ENCODE measurements around the gene RIOK3.
"Not testable (repeated sequence)": the region's sequence is repeated elsewhere in the genome, so short reads cannot be mapped to it uniquely, and the experiment has no call there.

The RIOK3 gene

DNA sequence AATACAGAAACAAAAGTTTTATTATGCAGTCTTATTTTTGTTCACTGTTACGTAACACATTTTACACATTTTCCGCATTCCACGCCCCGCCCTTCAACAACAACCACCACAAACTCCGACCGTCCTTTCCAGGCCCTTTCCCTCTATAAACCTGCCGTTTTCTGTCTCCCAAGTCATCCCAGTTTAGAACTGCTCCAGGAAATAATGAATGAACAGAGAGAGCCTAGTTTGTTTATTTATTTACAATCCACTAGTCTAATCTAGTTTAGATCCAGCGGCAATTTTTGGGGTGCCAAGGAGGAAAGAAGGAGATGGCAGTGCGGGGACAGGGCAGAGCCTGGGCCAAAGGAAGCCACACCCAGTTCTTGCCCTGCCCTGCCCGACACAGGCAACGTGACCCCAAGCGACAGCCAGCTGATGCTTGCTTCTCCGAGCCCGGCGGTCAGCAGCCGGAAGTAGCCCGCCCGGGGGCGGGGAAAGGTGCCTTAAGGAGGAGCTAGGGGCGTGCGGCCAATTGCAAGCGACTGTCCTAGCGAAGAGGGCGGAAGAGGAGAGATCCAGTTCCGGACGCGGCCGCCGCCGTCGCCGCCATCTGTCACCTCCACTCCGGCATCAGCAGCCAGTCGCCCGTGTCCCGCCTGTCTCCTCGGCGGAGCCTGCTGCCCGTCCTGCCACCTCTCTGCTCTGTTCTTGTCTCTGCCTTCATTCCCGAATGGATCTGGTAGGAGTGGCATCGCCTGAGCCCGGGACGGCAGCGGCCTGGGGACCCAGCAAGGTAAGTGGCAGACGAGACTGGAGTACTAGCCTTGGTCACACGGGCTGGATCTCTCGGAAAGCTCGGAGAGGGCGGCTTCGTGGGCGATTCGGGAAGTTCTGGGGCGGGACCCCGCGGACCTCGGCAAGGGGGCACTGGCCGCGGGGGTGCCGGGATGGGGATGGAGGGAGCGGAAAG, at the start of gene RIOK3:
Gene RIOK3 (plus strand): TSS at position 560 of the 952 bp plus-strand sequence. CDS start 153 bp downstream, at position 713.
- DNase-seq = peak; percentile 91 to 92

GRCh38 chr18:23403310-23403709, 49.8 kb upstream of the RIOK3 start:
- no peak for DNase-seq

DNA sequence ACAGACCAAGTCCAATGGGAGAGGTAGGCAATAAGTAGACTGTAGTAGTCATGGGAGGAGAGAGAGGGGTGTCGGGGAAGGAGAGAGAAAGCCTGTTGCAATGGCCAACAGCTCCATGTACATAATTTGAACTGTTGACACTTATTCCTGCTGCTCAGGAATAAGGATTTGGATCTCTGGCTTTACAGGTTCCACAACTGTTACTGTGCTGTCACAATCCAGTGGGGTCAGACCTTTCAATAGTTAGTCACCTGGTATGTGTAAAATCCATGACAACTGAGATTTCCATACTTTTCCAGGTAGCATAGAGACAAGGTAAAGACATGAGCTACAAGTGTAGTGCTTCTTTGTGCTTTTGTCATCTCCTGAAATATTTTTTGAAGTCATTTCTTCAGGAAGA, 47.5 kb upstream of the RIOK3 start:
- no peak for DNase-seq

GRCh38 chr18:23406271-23406787, 46.8 kb upstream of the RIOK3 start:
- DNase-seq = no peak

- no peak for DNase-seq
These were observed 40.6 kb upstream of the RIOK3 start for GRCh38 chr18:23412351-23412964.

DNA sequence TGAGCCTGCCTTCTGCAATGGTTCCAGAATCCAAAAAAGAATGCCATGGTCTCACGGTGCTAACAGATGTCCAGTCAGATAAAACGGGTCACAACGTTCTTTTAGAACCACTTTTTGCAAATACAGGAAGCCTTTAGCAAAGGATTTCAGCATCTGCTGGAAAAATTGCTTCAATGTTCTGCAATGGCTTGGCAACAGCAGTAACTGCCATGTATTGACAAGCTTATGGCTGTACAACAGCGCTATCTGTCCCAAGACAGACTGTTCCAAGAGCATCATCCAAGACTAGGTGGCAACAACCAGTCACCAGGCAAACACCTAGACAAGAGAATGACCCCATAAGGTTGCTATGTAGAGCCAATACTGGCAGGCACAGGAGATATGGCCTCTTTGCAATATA, 37.6 kb upstream of the RIOK3 start:
- DNase-seq = no peak

- no peak for DNase-seq
These were observed 36.8 kb upstream of the RIOK3 start for GRCh38 chr18:23416298-23416697.

DNA sequence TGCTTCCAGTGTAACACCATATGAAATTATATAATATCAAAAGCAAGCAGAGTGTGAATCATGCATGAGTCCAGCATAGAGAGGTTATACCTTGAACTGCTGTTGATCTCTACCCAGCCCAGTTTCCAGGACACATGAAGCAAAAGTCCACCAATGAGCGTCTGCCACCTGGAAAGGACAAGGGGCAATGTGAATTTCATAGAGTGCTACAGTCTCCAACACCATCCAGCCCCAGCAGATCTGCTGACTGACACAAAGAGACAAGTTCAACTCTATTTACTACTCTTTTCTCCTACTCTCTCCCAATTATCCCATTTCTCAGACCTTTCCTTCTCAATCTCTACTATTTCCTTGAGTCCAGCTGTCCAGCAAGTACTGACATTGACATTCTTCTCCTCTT, 31.8 kb upstream of the RIOK3 start:
- DNase-seq = no peak

- peak; percentile 25 to 68 for DNase-seq
These were observed 30.2 kb upstream of the RIOK3 start for GRCh38 chr18:23422751-23423418.

GRCh38 chr18:23424616-23425015, 28.5 kb upstream of the RIOK3 start:
- no peak for DNase-seq

GRCh38 chr18:23428821-23429220, 24.3 kb upstream of the RIOK3 start:
- DNase-seq = no peak

DNA sequence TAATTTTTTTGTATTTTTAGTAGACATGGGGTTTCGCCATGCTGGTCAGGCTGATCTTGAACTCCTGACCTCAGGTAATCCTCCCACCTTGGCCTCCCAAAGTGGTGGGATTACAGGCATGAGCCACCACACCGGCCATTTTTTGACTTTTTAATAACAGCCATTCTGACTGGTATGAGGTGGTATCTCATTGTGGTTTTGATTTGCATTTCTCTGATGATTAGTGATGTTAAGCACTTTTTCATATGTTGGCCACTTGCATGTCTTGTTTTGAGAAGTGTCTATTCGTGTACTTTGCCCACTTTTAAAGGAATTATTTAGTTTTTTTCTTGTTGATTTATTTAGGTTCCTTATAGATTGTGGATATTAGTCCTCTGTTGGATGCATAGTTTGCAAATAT, 23.5 kb upstream of the RIOK3 start:
- DNase-seq = not testable (repeated sequence)

DNA sequence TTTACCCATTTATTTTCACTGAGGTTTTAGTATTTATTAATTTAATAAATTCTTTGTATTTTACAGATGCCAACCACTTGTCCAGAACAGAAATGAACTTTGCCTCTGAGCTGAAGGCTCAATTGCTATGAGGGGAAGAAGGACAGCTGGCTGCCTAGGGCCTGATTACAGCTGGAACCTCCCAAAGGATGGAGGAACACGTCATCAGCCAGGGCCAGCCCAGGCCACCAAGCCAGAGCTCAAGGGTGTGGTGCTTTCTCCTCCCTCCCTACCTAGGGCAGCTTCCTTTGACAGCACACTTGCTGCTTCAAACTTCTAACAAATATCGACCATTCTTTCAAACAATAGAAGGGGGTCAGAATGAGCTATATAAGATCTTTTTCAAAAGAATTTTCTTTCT, 19.7 kb upstream of the RIOK3 start:
- DNase-seq = no peak

DNA sequence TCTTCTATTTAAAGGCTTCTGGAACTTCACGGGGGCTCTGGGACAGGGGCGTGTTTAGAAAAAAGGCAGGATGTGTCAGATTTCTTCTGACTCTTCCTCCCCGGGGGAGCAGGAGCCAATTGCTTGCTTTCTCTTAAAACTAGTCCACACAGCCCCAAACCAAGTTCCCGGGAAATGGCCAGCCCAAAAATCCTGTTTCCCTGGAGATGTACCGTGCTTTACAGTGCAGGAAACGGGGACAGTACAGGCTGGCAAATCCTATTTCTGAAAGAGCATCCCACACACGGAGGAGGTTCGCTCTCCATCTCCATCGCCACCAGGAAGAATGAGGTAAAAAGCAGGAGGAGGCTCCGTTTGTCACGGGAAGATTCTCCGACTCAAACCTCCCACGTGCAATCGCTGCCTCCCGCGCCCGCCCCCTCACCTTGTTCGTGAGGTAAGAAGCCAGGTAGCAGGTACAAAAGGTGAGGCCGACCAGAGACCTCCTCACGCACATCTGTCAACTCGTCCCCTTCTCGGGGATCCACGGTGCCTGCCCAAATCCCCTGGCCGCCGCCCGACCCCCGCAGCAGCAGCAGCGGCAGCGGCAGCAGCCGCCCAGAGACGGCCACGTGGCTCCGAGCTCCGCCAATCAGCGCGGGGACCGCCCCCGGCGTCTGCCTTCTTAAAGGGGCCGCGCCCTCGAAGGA, 15.6 kb upstream of the RIOK3 start:
- peak; percentile 69 to 77 for DNase-seq

DNA sequence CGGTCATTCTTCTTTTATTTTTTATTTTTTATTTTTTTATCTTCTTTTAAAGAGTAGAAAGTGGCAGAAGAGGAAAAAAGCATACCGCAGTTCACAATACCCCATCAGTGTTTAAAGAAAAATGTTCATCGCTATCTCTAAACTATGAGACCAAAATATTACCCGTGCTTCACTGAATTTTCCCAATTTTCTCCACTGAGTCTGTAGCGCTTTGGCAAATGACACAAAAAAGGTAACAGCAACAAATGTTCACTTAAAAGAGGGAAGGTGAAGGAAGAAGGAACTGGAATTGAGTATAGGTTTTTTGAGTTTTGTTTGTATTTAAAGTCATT, 15.1 kb upstream of the RIOK3 start:
- no peak for DNase-seq

- DNase-seq = no peak
These were observed 14.3 kb upstream of the RIOK3 start for GRCh38 chr18:23438608-23439366.

DNA sequence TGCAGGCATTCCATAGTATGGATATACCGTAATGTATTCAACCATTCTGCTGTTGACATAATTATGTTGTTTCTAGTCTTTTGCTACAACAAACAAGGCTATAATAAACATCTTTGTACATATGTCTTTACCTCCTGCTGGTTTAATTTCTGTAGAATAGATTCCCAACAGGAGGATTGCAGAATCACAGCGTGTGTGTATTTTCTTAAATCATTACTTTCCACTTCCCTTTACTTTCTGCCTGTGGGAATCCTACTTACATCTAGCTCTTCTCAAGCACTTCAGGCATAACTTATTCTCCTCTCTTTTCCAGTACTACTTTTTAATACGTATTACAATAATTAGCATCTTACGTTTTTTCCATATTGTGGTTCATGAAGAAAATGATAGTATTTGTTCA, 13.0 kb upstream of the RIOK3 start:
- DNase-seq = no peak

DNA sequence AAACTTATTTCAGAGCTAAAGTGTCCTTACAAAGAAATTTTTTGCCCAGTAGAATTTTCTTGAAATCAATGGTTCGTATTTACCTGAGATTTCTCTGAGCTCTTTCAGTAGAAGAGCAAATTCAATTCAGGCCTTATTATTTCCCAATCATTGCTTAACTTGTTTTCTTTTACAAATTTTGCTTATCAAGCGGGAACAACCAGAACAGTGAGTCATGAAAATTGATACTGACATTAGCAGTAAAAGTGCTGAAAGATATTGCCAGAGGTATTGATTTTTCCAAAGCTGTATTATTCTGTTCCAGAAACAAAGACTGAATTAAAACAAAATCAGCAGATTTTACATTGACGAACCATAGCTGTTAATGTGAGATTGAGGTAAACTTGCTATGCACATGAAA, 10.1 kb upstream of the RIOK3 start:
- no peak for DNase-seq

DNA sequence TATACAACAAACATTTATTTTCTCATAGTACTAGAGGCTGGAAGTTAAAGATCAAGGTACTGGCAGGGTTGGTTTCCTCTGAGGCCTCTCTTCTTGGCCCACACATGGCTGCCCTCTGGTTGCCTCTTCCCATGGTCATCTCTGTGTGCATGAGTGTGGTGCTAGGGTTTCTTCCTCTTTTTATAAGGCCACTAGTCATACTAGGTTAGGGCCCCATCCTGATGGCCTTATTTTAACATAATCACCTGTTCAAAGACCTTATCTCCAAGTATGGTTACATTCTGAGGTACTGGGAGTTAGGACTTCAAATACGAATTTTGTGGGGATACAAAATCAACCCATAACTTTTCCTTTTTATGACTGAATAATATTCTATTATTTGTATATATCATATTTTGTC, 4.8 kb upstream of the RIOK3 start:
- DNase-seq = no peak

DNA sequence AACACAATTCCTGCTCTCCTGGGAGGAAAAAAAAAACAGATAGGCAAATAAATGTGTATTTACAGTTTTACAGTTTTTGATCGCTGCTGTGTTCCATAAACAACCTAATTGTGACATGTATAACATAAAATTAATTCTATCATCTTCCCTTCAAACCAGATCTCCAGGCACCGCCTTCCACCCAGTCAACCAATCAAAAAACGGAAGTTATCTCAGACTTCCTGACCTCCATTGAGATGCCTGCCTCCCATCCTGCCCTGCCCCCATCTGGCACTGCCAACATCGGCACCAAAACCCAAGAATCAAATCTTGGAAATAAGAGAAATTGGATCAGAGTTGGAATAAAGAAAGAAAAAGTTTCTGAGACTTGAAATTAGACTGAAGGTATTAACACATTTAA, 3.1 kb upstream of the RIOK3 start:
- no peak for DNase-seq

- no peak for DNase-seq
These were observed 2.1 kb upstream of the RIOK3 start for GRCh38 chr18:23451011-23451410.

DNA sequence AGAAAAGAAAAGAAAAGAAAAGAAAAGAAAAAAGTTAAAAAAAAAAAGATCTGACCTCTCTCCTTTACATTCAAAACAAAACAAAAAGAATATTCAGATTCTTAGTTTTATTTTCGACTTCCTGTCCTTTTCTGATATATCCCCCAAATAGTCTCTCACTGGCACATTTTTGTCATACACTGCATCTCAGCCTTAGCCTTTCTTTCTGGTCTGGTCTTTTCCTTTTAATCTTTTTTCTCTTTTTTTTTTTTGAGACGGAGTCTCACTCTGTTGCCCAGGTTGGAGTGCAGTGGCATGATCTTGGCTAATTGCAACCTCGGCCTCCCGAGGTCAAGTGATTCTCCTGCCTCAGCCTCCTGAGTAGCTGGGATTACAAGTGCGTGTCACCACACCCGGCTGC, 1.6 kb upstream of the RIOK3 start:
- DNase-seq = no peak

Measured in CD4-positive, alpha-beta T cell treated with Interferon alpha-2 for 1 hour (primary cell).